SU-DHL-6 (cell line): ENCODE results near the gene AREL1.

Experiments used
- CTCF ChIP-seq: fragments of 200-600 bp; sonication (generic); IDR thresholded peaks from one replicate; pipeline ENCODE4 v1.5.1; 2017; ENCODE audit warnings: antibody characterized with exemption, mild to moderate bottlenecking, low read length, moderate library complexity; ENCODE audit not compliant: insufficient read depth, poor library complexity, severe bottlenecking
- EZH2phosphoT487 ChIP-seq: fragments of 200-600 bp; sonication (generic), shearing (Covaris generic); conservative IDR thresholded peaks from 2 replicates; pipeline ENCODE4 v1.6.1; 2018; ENCODE audit warnings: mild to moderate bottlenecking, antibody characterized with exemption, low read length, moderate library complexity, mixed read lengths

GRCh38 chr14:74691456-74691855, 21.4 kb downstream of the AREL1 start:
- TF ChIP-seq CTCF: no peak
- no peak for TF ChIP-seq EZH2phosphoT487
